Fibroblast of villous mesenchyme (primary cell): Measurements from ENCODE around the gene PRELID3B. TPM values are rescaled to one million over a fixed set of nuclear protein-coding genes. Genes with fewer than 3 reads are reported as not detected.

ENCODE experiments used
- DNase-seq: peaks from one replicate; pipeline ENCODE4 v3.0.0-alpha.2; 2010; ENCODE audit warnings: low read depth
- H3K4me3 ChIP-seq: 2 replicates; pipeline ENCODE4 v1.5.1; 2011; ENCODE audit warnings: low read depth, mild to moderate bottlenecking, low read length
- CTCF ChIP-seq: IDR thresholded peaks from 2 replicates; pipeline ENCODE4 v1.5.1; 2012; ENCODE audit warnings: low read depth, mild to moderate bottlenecking, low read length; ENCODE audit not compliant: insufficient read depth
- total RNA-seq: library from RNA; depleted of rRNA; stranded (reverse); fragments of >200 nt; gene quantifications from 2 replicates; pipeline ENCODE4 v1.2.3, GENCODE V29; 2012

The PRELID3B gene
- total RNA-seq, 1 donor, result 85.1 TPM

GRCh38 chr20:59028812-59029211 is 13.8 kb downstream of the PRELID3B start:
- no peak for TF ChIP-seq CTCF
- peak overlapping the region; percentile 45 for H3K4me3 ChIP-seq
- DNase-seq, result peak; percentile 16

GRCh38 chr20:59027741-59028320 is 14.8 kb downstream of the PRELID3B start:
- TF ChIP-seq CTCF, result no peak
- DNase-seq, result peak; percentile 47
- no peak overlapping the region for H3K4me3 ChIP-seq

GRCh38 chr20:59026904-59027740 is 15.5 kb downstream of the PRELID3B start:
- H3K4me3 ChIP-seq, result no peak overlapping the region
- DNase-seq, result no peak
- TF ChIP-seq CTCF, result no peak

GRCh38 chr20:59025511-59025910 is 17.1 kb downstream of the PRELID3B start:
- TF ChIP-seq CTCF, result no peak
- H3K4me3 ChIP-seq, result no peak overlapping the region
- no peak for DNase-seq

GRCh38 chr20:59025086-59025485 is 17.5 kb downstream of the PRELID3B start:
- H3K4me3 ChIP-seq, result no peak overlapping the region
- DNase-seq, result no peak
- TF ChIP-seq CTCF, result no peak

- no peak for DNase-seq
- TF ChIP-seq CTCF, result no peak
- H3K4me3 ChIP-seq, result no peak overlapping the region
Observed at GRCh38 chr20:59024111-59024530, 18.5 kb downstream of the PRELID3B start.
